Measurements from ENCODE around the gene TIMM10B.

GRCh38 chr11:6486256-6486655 is 5.0 kb downstream of the TIMM10B start:
- TF ChIP-seq, protein P1, sequence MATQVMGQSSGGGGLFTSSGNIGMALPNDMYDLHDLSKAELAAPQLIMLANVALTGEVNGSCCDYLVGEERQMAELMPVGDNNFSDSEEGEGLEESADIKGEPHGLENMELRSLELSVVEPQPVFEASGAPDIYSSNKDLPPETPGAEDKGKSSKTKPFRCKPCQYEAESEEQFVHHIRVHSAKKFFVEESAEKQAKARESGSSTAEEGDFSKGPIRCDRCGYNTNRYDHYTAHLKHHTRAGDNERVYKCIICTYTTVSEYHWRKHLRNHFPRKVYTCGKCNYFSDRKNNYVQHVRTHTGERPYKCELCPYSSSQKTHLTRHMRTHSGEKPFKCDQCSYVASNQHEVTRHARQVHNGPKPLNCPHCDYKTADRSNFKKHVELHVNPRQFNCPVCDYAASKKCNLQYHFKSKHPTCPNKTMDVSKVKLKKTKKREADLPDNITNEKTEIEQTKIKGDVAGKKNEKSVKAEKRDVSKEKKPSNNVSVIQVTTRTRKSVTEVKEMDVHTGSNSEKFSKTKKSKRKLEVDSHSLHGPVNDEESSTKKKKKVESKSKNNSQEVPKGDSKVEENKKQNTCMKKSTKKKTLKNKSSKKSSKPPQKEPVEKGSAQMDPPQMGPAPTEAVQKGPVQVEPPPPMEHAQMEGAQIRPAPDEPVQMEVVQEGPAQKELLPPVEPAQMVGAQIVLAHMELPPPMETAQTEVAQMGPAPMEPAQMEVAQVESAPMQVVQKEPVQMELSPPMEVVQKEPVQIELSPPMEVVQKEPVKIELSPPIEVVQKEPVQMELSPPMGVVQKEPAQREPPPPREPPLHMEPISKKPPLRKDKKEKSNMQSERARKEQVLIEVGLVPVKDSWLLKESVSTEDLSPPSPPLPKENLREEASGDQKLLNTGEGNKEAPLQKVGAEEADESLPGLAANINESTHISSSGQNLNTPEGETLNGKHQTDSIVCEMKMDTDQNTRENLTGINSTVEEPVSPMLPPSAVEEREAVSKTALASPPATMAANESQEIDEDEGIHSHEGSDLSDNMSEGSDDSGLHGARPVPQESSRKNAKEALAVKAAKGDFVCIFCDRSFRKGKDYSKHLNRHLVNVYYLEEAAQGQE (IDR thresholded peaks at IDR 0.05; ENCODE audit: insufficient read depth in 1 of 2, low read depth in 2 of 2, low read length in 1 of 2): no peak
- no peak for TF ChIP-seq POLR2AphosphoS5 (IDR thresholded peaks at IDR 0.05; ENCODE audit: low read depth, low read length)
- TF ChIP-seq, protein P2, sequence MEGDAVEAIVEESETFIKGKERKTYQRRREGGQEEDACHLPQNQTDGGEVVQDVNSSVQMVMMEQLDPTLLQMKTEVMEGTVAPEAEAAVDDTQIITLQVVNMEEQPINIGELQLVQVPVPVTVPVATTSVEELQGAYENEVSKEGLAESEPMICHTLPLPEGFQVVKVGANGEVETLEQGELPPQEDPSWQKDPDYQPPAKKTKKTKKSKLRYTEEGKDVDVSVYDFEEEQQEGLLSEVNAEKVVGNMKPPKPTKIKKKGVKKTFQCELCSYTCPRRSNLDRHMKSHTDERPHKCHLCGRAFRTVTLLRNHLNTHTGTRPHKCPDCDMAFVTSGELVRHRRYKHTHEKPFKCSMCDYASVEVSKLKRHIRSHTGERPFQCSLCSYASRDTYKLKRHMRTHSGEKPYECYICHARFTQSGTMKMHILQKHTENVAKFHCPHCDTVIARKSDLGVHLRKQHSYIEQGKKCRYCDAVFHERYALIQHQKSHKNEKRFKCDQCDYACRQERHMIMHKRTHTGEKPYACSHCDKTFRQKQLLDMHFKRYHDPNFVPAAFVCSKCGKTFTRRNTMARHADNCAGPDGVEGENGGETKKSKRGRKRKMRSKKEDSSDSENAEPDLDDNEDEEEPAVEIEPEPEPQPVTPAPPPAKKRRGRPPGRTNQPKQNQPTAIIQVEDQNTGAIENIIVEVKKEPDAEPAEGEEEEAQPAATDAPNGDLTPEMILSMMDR (IDR thresholded peaks at IDR 0.05): no peak
- TF ChIP-seq SIN3A (IDR thresholded peaks at IDR 0.05; ENCODE audit: borderline replicate concordance, insufficient read depth, low read depth, low read length): no peak
